Progenitor cell of endocrine pancreas (in vitro differentiated cells): ENCODE data around the gene ATP6V1B1. TPM values are rescaled to one million over a fixed set of nuclear protein-coding genes. Genes with fewer than 3 reads are reported as not detected.

Experiments
- DNase-seq: peaks from one replicate; pipeline ENCODE4 v3.0.0; 2021; ENCODE audit warnings: low spot score; ENCODE audit not compliant: unreplicated experiment
- H3K27ac Mint-ChIP-seq: 2 replicates; pipeline ENCODE4 v1.8.0; 2021; ENCODE audit warnings: mild to moderate bottlenecking, moderate library complexity, mixed read lengths
- H3K27me3 Mint-ChIP-seq: 2 replicates; pipeline ENCODE4 v1.8.0; 2021; ENCODE audit warnings: mixed read lengths
- H3K36me3 Mint-ChIP-seq: 2 replicates; pipeline ENCODE4 v1.8.0; 2022; ENCODE audit warnings: mixed read lengths; ENCODE audit not compliant: insufficient read depth
- H3K4me1 Mint-ChIP-seq: 2 replicates; pipeline ENCODE4 v1.8.0; 2021; ENCODE audit warnings: low read depth, mixed read lengths
- H3K4me3 Mint-ChIP-seq: 2 replicates; pipeline ENCODE4 v1.8.0; 2021; ENCODE audit warnings: low read depth, mild to moderate bottlenecking, moderate library complexity, mixed read lengths
- H3K9me3 Mint-ChIP-seq: 2 replicates; pipeline ENCODE4 v1.8.0; 2021; ENCODE audit warnings: low read depth, mixed read lengths
- CTCF ChIP-seq: fragments of 200-600 bp; sonication (generic); IDR thresholded peaks from one replicate; pipeline ENCODE4 v1.5.0; 2021; ENCODE audit warnings: antibody characterized with exemption, mild to moderate bottlenecking; ENCODE audit not compliant: unreplicated experiment
- total RNA-seq: library from RNA; stranded (reverse); gene quantifications from 2 replicates; pipeline ENCODE4 v1.2.1, GENCODE V29; 2021

ATP6V1B1 gene
- total RNA-seq, 1 donor from 2014 or later = not detected

- H3K36me3 Mint-ChIP-seq = no peaks in the 10 kb centered on the region
- H3K9me3 Mint-ChIP-seq = no peaks in the 10 kb centered on the region
- no peak for DNase-seq
These were observed 23.6 kb downstream of the ATP6V1B1 start for GRCh38 chr2:70959271-70959761.

GRCh38 chr2:70959851-70960832, 24.4 kb downstream of the ATP6V1B1 start:
- no peaks in the 10 kb centered on the region for H3K9me3 Mint-ChIP-seq
- H3K27ac Mint-ChIP-seq = no peak overlapping the region
- no peak for TF ChIP-seq CTCF
- H3K36me3 Mint-ChIP-seq = no peaks in the 10 kb centered on the region
- peaks cover 8% of the 10 kb centered on the region for H3K4me1 Mint-ChIP-seq
- H3K27me3 Mint-ChIP-seq = peaks cover 70% of the 10 kb centered on the region
- no peak for DNase-seq
- H3K4me3 Mint-ChIP-seq = no peak overlapping the region

More at GRCh38 chr2:70959271-70959761, 23.6 kb downstream of the ATP6V1B1 start:
- H3K4me1 Mint-ChIP-seq = peaks cover 5% of the 10 kb centered on the region
- no peak overlapping the region for H3K4me3 Mint-ChIP-seq
- H3K27ac Mint-ChIP-seq = no peak overlapping the region
- peaks cover 70% of the 10 kb centered on the region for H3K27me3 Mint-ChIP-seq
- TF ChIP-seq CTCF = no peak

- H3K36me3 Mint-ChIP-seq = no peaks in the 10 kb centered on the region
- no peak for DNase-seq
These were observed 25.3 kb downstream of the ATP6V1B1 start for GRCh38 chr2:70960833-70961647.

GRCh38 chr2:70961648-70961994, 25.9 kb downstream of the ATP6V1B1 start:
- no peaks in the 10 kb centered on the region for H3K36me3 Mint-ChIP-seq
- peaks cover 8% of the 10 kb centered on the region for H3K4me1 Mint-ChIP-seq
- H3K27me3 Mint-ChIP-seq = peaks cover 66% of the 10 kb centered on the region
- TF ChIP-seq CTCF = no peak
- H3K9me3 Mint-ChIP-seq = no peaks in the 10 kb centered on the region
- DNase-seq = no peak
- H3K4me3 Mint-ChIP-seq = no peak overlapping the region
- H3K27ac Mint-ChIP-seq = no peak overlapping the region

More at GRCh38 chr2:70960833-70961647, 25.3 kb downstream of the ATP6V1B1 start:
- Mint-ChIP-seq H3K4me1 (peaks cover 8% of the 10 kb centered on the region), H3K27ac (no peak overlapping the region), H3K9me3 (no peaks in the 10 kb centered on the region), H3K27me3 (peaks cover 67% of the 10 kb centered on the region), H3K4me3 (no peak overlapping the region)
- TF ChIP-seq CTCF = no peak
